HG03558 (cell line): Measurements from ENCODE around the gene ATP2C1.
"Not testable (repeated sequence)": the region's sequence is repeated elsewhere in the genome, so short reads cannot be mapped to it uniquely, and the experiment has no call there.

Source experiments
- ATAC-seq: cut with Tn5 transposase; IDR thresholded peaks from one replicate; pipeline ENCODE4 v1.9.1; 2021; ENCODE audit warnings: moderate number of reproducible peaks; ENCODE audit not compliant: unreplicated experiment; ENCODE audit errors: extremely low read depth

The ATP2C1 gene

GRCh38 chr3:131031660-131032059 lies 137.8 kb downstream of the ATP2C1 start:
- ATAC-seq = no peak

- no peak for ATAC-seq
Observed at GRCh38 chr3:131033480-131034080, 139.7 kb downstream of the ATP2C1 start.

- no peak for ATAC-seq
Observed at GRCh38 chr3:131036200-131036816, 142.4 kb downstream of the ATP2C1 start.

- ATAC-seq = no peak
Observed at GRCh38 chr3:131036986-131037385, 143.1 kb downstream of the ATP2C1 start.

- ATAC-seq = no peak
Observed at GRCh38 chr3:131038326-131038725, 144.4 kb downstream of the ATP2C1 start.

- not testable (repeated sequence) for ATAC-seq
Observed at GRCh38 chr3:131042271-131042985, 148.5 kb downstream of the ATP2C1 start.

- no peak for ATAC-seq
Observed at GRCh38 chr3:131047582-131047981, 153.7 kb downstream of the ATP2C1 start.

GRCh38 chr3:131048030-131048429 lies 154.1 kb downstream of the ATP2C1 start:
- ATAC-seq = no peak

GRCh38 chr3:131050001-131050400 lies 156.1 kb downstream of the ATP2C1 start:
- no peak for ATAC-seq

GRCh38 chr3:131053043-131053859 lies 159.4 kb downstream of the ATP2C1 start:
- ATAC-seq = no peak
